Measurements from ENCODE around the gene SYT1.
A peak's percentile ranks its signal among the peaks of the same experiment; 100 is the strongest.

The SYT1 gene

DNA sequence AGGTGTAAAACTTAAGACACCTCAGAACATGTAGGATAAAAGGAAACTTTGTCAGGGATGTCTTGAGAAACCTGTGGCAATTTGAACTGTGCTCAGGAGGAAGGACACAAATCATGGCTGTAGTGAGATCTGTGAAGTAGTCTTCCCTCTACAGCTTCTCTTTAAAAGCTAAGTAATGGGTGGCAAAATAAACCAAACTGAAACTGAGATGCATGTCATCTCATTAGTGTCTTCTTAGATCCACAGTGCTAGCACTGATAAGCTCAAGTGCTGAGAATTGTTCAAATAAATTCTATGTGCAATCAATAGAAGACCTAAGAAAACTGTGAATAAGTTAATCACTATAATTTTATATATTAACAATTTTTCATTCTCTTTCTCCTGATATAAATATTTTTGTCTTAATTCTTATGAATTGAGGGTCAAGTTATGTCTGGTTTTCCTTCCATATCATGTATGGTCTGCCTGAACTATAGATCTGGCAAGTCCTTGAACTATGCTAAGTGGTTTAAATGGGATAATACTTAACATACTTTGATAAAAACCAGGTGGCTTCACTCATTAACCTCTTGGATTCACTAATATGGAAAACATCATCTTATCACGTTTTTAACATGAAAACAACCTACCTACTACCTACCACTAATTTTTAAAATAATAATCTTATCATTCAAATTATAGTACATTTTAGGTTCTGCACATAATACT lies 27.2 kb downstream of the SYT1 start:
- DNase-seq (ENCODE audit: low read depth in 2 of 2) = no peak

DNA sequence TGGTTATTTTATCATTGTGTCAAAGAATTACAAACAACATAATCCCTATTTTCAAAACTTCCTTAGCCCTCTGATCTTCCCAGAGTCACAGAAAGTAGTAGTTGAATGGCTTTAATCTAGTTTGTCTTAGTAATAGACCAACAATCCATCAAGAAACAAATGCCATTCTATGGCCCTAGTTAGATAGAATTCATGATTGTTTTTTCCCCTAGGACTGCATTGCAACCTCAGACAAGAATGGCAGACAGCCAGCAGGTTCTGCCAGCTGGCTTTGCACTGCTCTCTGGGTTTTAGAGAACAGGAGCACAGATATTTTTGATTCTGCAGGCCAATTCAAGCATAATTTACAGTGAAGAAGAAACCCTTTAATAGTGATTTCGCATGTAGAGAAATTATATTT lies 33.8 kb downstream of the SYT1 start:
- DNase-seq (ENCODE audit: low read depth in 2 of 2) = no peak

DNA sequence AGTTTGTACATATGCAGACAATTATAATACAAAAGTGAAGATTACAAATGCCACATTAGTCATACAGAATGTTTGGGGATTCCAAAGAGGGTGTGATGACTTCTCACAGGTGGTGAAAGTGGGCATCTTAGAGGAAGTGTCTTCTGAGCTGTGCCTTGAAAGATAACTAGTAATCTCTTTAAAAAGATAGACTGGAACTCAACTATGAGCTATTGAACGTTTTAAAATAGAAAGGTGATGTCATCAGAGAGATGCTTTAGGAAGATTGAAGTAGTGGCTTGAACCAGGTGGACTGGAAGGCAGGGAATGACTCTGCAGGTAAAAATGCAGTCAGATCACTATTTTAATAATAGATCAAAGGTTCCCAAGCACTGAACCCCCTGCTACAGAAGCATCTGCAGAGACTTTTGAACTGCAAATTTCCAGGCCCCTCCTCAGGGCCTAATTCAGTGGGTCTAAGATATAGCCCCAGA lies 50.3 kb downstream of the SYT1 start:
- DNase-seq (ENCODE audit: low read depth in 2 of 2) = no peak

DNA sequence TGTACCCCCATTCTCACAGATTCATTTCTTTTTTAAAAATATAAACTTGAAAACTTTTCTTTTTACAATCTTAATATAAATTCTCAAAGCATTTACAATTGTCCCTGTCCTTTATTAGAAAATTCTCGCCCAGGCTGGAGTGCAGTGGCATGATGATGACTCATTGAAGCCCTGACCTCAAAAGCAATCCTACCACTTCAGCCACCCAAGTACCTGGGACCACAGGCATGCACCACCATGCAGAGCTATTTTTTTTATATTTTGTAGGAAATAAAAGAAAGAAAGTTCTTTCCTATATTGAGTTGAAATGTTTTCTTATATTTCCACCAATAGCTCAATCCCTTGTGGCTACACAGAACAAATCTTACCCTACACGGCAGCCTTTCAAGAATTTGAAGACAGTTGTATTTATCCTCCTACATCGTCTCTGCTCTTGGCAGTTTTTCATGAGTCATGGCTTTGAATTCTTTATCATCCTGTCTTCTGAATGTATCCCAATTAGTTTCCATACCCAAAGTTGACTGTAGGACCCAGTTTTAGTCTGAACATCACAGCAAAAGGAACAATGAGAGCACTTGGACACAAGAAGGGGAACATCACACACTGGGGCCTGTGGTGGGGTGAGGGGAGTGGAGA lies 52.4 kb downstream of the SYT1 start:
- DNase-seq (ENCODE audit: low read depth in 2 of 2) = peak in 1 of 2 experiments; percentile 5

DNA sequence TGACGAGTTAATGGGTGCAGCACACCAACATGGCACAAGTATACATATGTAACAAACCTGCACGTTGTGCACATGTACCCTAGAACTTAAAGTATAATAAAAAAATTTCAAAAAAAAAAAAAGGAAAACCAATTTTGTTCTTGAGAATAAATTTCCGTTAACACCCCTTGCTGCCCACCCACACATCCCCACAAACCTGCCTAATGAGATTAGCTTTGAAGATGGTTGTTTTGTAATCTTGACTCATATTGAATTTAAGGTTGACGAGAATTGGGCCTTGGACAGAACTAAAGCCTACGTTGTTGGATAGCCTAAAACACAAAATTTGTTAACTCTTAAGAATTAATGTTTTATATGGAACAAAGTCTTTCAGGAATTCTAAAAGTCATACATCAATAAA lies 52.9 kb downstream of the SYT1 start:
- DNase-seq (ENCODE audit: low read depth in 2 of 2) = no peak

DNA sequence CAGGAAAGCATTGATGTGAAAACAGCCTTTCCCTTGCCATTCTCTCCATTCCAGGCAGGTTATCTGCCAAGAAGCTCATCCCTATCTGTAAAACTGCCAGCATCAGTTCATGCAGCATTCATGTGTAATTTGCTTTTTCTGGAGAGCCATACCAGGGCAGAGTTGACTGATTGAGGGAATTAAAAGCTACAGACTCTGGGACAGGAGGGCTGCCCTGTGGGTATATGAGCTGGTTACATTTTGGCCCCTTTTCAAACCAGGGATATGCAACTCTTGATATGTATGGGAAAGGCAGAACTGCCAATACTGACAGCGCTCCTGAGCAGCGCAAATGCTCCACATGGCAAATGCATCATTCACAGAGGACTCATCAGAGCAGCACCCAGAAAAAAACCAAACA lies 53.7 kb downstream of the SYT1 start:
- no peak for DNase-seq (ENCODE audit: low read depth in 2 of 2)

DNA sequence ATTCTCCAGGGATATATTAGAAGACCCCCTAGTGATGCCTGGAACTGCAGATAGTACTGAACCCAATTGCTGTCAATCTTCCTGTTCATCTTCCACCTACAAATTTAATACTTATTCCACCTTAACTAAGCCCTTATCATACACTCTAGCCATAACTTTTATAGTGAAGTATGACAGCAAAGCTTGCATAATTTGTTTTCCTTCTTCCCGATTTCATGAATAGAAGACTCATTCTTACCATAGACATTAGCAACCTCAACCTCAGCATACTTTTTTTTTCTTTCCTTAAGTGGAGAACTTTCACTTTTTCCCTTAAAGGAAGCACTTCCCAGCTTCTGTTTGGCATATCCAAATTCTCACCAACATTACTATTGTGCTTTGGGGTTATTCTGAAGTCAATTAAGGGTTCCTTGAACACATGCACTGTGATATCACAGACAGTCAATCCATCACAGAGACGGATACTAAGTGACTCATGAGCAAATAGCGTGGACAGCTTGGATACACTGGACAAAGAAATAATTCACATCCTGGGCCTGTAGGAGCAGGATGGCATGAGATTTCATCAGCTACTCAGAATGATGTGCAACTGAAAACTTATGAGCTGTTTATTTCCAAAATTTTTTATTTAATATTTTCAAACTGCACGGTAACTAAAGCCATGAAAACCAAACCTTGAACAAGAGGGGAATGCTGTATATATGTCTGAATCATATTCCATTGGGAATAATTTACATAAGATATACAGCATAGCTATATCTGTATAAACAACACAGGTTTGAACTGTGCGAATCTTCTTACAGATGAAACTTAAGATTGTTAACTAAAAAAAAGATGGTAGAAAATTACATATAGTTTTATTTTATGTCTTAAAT lies 63.9 kb downstream of the SYT1 start:
- peak; percentile 50 to 61 for DNase-seq (ENCODE audit: low read depth in 2 of 2)

DNA sequence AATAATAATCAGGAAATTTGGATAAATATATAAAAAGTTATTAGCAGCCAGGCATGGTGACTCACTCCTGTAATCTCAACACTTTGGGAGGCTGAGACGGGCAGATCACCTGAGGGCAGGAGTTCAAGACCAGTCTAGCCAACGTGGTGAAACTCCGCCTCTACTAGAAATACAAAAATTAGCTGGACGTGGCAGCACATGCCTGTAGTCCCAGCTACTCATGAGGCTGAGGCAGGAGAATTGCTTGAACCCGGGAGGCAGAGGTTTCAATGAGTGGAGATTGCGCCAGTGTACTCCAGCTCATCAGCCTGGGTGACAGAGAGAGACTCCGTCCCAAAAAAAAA lies 64.5 kb downstream of the SYT1 start:
- DNase-seq (ENCODE audit: low read depth in 2 of 2) = no peak

DNA sequence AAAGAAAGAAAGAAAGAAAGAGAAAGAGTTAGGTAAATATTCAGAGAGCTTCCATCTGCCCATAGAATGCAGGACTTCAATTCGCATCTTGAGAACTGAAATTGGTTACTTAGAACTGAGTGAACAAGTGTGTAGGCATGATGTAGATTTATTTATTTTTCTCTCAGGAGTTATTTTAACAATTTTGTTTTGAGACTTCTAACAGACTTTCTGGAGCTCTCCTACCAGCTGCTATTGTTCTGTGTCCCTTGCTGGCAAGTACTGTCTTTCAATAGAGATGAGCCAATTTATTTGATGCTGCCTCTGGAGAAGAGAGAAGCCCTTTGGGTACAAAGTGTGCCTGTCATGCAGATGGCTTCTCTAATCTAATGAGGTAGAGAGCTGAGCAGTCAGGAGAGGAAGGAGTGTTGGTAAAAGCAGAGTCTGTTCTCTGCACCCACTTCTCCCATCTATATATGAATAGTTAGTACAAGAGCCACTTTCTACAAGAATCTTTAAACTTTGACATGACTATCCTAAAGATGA lies 67.0 kb downstream of the SYT1 start:
- no peak for DNase-seq (ENCODE audit: low read depth in 2 of 2)

DNA sequence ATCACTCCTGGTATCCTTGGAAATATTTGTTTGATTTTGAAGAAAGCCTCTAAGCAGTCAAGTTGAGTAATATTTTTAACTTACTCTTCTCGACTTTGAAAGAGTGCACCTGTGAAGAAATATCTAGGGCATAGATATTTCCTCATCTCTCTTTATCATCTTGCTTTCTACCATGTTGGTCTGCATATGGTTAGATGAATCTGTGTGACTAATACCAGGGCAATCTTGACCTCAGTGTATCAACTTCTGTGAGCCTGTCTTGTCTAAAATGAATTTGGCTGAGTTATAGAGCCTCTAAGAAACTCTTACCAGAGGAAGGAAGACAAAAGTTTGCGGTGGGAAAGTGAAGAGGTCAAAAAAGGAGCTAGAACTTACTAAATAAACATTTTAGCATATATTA lies 68.4 kb downstream of the SYT1 start:
- DNase-seq (ENCODE audit: low read depth in 2 of 2) = no peak

DNA sequence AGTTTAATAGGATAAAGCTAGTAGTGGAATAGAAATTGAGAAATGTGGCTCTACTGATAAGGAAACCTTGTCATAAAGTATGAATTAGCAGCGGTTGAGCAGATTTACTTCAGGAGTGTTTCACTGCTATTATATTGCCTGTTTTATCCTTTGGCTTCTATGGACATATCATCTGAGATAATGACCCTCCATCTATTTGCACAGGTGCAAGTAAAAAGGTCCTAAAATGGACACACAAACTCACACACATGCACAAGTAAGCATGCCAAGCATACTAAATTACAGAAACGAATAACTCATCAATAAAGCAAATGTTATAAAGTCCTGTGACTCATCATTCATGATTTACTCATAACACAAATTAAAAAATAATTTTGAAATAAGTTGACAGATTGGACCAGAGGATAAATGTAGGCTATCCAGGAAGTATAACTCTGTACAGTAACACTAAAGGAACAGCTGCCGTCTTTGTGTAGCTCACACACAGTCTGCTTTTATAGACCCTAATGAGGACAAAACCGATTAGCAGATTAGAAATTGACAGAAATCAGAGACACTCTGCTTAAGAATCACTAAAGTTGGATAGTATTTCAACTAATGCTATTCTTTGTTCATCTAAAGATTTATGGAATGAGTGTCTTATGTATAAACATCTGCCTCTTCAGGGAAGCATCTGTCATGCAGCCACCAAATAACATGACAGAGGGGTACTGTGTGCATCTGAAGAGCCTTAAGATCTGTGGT lies 73.9 kb downstream of the SYT1 start:
- no peak for DNase-seq (ENCODE audit: low read depth in 2 of 2)

DNA sequence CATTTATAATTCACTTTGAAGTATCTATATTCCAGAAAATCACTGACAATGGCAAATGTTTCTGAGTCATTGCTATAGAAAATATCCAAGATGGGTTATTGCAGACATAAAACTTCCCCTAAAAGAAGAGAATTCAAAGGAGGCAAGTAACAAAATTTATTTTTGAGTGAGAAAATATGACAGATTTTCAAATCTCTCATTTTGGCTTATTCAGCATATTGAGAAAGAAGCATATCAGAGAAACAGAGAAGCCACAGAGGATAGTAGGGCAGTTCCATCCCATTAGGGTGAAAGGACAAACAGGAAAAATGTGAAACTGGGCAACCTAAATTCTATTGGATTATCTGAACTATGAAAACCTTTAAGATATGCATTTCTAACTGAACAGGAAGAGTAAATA lies 85.0 kb downstream of the SYT1 start:
- no peak for DNase-seq (ENCODE audit: low read depth in 2 of 2)

DNA sequence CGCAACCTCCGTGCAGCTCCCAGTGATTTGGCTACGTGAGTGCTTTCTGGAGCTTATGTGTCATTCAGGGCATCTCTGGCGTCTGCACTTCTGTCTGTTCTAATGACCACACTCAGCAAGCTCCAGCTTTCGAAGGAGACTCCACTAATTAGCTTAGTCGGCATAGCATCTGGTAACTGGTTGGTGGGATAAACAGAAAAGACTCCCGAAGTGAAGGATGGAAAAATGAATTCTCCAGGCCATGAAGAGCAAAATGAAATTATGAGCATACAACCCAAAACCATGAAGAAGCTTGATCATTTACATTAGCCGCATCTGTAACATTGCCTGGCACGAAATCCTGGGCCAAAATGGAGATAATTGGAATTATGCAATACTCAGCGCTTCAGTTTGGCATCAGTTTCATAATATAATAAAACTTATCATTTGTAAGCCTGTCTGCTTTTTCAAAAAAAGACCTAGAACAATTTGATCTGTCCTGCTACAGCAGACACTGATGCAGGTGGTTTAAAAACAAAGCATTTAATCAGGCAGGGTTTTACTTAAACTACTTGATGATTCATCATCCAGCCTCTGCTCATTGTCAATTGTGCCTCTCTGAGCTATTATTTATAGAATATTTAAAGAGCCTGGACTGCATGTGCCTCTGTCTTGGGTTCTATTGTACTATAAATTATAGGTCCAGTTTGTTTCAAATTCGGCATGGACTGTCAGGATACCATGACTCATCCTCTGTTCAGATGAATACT lies 87.4 kb downstream of the SYT1 start:
- no peak for DNase-seq (ENCODE audit: low read depth in 2 of 2)

DNA sequence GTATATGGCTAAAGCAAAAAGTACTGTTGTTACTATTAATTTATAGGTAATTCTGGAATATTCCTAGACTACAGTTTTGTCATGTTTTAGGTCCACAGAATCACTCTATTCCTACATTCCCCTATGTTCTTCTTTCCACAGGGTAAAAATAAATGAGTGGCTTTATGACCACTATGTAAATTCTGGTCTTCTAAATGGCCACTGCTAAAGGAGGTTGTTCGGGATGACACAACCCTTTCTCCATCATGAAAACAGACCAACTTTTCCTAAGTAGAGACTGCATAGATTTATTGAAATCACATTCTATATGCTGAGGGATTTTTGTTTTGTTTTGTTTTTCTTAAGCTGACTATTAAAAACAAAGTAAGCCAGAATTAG lies 88.0 kb downstream of the SYT1 start:
- no peak for DNase-seq (ENCODE audit: low read depth in 2 of 2)

DNA sequence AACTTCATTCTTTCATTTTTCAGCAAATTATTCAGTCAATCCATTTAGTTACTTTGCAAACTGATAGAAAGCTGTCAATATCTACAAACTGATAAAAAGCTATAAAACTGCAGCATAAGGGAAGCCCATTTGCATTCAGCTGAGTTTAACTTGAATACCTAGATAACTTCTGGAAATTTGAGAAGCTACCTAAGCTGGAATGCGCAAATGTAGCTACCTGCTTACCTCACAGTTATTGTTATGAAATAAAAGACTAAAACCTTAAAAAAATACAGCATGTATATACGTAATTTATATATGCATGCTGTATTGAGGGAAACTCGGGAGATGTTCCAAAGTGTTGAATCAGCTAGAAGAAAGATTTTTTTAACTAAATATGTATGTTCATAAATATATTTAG lies 94.4 kb downstream of the SYT1 start:
- no peak for DNase-seq (ENCODE audit: low read depth in 2 of 2)

DNA sequence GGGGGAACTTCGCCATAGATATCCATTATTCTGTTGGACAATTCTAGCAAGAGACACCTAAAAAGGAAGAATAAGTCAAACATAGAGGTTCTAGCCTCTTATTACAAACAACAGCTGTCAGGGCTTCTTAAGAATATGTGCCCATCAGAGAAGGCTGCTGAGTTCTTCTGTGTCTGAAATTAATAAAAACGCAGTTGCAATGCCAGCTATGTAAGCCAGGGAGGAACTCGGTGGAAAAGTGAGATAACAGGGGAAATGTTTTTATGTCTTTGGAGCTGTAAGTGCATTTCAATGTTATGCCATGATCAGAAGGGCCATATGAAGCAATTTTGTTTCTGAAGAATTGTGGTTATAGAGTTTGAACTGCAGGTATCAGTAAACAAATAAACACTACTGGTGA lies 95.0 kb downstream of the SYT1 start:
- DNase-seq (ENCODE audit: low read depth in 2 of 2) = no peak

DNA sequence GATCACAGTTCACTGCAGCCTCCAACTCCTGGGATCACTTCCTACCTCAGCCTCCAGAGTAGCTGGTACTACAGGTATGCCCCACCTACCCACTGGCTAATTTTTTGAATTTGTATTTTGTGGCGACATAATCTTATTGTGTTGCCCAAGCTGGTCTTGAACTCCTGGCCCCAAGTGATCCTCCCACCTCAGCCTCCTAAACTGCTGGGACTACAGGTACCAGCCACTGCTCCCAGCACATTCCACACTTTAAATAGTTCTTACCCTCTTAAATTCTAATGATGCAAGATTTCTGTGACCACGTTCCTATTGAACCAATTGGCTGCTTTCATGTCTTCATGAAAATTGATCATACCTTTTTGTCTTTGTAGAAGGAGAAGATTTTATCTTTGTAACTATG lies 96.6 kb downstream of the SYT1 start:
- no peak for DNase-seq (ENCODE audit: low read depth in 2 of 2)

DNA sequence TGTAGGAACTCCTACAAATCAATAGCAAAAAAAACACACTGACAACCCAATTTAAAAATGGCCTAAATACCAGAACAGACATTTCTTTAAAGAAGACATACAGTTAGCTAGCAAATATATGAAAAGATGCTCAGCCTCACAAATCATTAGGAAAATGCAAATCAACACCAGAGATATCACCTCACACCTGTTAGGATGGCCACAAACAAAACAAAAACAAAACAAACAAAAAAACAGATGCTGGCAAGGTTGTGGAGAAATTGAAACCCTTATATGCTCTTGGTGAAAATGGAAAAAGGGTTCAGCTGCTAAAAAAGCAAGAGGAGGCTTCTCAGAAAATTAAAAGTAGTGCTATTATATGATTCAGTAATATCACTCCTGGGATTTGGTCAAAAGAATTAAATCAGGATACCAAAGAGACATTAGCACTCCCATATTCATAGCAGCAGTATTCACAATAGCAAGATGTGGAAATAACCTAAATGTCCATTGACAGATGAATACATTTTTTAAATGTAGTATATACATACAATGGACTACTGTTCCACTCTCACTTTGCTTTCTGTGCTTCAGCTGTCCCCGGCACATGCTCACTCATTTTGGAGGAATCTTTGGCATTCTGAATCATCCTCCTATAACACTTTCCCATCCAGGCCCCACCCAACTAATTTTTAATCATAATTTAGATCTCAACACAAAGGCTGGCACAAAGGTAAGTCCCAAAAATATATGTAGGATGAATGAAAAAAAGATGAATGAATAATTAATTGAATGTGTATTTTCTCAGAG lies 99.1 kb downstream of the SYT1 start:
- no peak for DNase-seq (ENCODE audit: low read depth in 2 of 2)

DNA sequence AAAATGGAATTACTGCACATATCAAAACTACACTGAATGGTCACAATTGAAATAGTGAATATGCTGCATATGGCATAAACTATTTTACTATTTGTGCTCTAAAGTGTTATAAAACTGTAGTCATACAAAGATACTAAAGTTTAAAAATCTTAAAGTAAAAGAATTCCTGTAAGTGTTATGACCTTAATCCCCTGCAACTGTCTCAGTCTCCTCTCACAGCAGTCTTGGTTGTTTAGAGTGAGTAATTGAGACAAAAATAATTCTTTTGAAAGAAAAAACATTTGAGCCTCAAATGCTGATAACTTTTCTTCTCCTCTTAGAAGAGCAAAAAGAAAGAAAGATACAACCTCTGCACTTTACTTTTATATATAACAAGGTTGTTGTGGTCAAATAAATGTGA lies 99.9 kb downstream of the SYT1 start:
- DNase-seq (ENCODE audit: low read depth in 2 of 2) = no peak

DNA sequence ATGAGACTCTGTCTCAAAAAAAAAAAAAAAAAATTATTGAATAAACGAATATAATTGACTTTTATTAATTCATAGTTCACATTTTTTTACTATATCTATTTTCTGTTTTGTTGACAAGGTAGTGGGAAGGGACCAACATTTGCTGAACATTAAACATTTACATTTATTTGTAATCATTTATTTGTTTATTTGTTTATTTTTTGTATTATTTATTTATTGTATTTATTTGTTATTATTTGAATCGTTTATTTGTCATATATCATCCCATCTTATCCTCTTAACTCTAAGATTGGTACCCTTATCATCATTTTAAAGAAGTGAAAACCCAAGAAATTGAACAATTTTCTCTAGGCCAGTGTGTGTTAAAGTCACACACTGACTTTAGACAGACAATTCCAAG lies 101.5 kb downstream of the SYT1 start:
- DNase-seq (ENCODE audit: low read depth in 2 of 2) = no peak

All from fibroblast of skin of left biceps (primary cell).